Measurements from ENCODE around the gene GPATCH2L.

Gene GPATCH2L

GRCh38 chr14:76151398-76152332, at the start of gene GPATCH2L:
Gene GPATCH2L (plus strand): TSS chr14:76151922. CDS start chr14:76154364, 2,442 bp downstream.
- no peaks in the 10 kb centered on the region for H3K27me3 Mint-ChIP-seq
- ATAC-seq (replicated peaks; ENCODE audit: extremely low read depth, poor library complexity, severe bottlenecking) (peak; percentile 93), DNase-seq (ENCODE audit: low spot score in 2 of 2) (peak; percentile 96)
- peak within 1 kb of the TSS; percentile 98 for H3K27ac Mint-ChIP-seq (ENCODE audit: low read depth)
- H3K9me3 Mint-ChIP-seq, result no peaks in the 10 kb centered on the region
- peaks cover 56% of the 10 kb centered on the region for H3K4me1 Mint-ChIP-seq
- H3K4me3 Mint-ChIP-seq, result peak within 1 kb of the TSS; percentile 96
- peaks cover 24% of the 10 kb centered on the region for H3K36me3 Mint-ChIP-seq (ENCODE audit: insufficient read depth)

GRCh38 chr14:76104802-76105355, 46.8 kb upstream of the GPATCH2L start:
- Mint-ChIP-seq H3K9me3 (peaks cover 8% of the 10 kb centered on the region), H3K4me1 (no peaks in the 10 kb centered on the region), H3K27ac (ENCODE audit: low read depth) (no peak overlapping the region), H3K36me3 (ENCODE audit: insufficient read depth) (no peaks in the 10 kb centered on the region), H3K27me3 (peaks cover 78% of the 10 kb centered on the region), H3K4me3 (no peak overlapping the region)
- ATAC-seq (replicated peaks; ENCODE audit: extremely low read depth, poor library complexity, severe bottlenecking) (no peak), DNase-seq (ENCODE audit: low spot score in 2 of 2) (no peak)

DNA sequence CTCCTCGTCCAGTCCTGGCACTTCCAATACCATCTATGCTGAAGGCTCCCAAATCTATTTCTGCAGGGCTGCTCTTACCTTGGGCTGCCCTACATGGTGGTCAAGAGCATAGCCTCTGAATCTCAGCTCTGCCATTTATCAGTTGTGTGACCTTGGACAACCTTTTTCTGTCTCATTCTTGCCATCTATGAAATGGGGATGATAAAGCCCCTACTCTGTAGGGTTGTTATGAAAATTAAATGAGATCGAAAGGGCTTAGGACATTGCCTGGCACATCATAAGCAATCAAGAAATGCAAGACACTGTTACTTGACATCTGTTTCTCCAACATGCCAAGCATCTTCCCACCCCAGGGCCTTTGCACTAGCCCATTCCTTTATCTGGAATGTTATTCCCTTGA, 45.5 kb upstream of the GPATCH2L start:
- H3K9me3 Mint-ChIP-seq, result peaks cover 8% of the 10 kb centered on the region
- DNase-seq (ENCODE audit: low spot score in 2 of 2), result no peak
- no peak overlapping the region for H3K27ac Mint-ChIP-seq (ENCODE audit: low read depth)
- ATAC-seq (replicated peaks; ENCODE audit: extremely low read depth, poor library complexity, severe bottlenecking), result no peak
- H3K27me3 Mint-ChIP-seq, result peaks cover 69% of the 10 kb centered on the region
- H3K36me3 Mint-ChIP-seq (ENCODE audit: insufficient read depth), result no peaks in the 10 kb centered on the region
- no peak overlapping the region for H3K4me3 Mint-ChIP-seq
- no peaks in the 10 kb centered on the region for H3K4me1 Mint-ChIP-seq

GRCh38 chr14:76109087-76109880, 42.4 kb upstream of the GPATCH2L start:
- H3K36me3 Mint-ChIP-seq (ENCODE audit: insufficient read depth), result no peaks in the 10 kb centered on the region
- peaks cover 8% of the 10 kb centered on the region for H3K9me3 Mint-ChIP-seq
- DNase-seq (ENCODE audit: low spot score in 2 of 2), result no peak
- no peak overlapping the region for H3K4me3 Mint-ChIP-seq
- no peak overlapping the region for H3K27ac Mint-ChIP-seq (ENCODE audit: low read depth)
- peaks cover 58% of the 10 kb centered on the region for H3K27me3 Mint-ChIP-seq
- no peak for ATAC-seq (replicated peaks; ENCODE audit: extremely low read depth, poor library complexity, severe bottlenecking)
- H3K4me1 Mint-ChIP-seq, result no peaks in the 10 kb centered on the region

- no peak overlapping the region for H3K27ac Mint-ChIP-seq (ENCODE audit: low read depth)
- H3K9me3 Mint-ChIP-seq, result peaks cover 8% of the 10 kb centered on the region
- ATAC-seq (replicated peaks; ENCODE audit: extremely low read depth, poor library complexity, severe bottlenecking) (no peak), DNase-seq (ENCODE audit: low spot score in 2 of 2) (no peak)
- H3K36me3 Mint-ChIP-seq (ENCODE audit: insufficient read depth), result no peaks in the 10 kb centered on the region
- H3K27me3 Mint-ChIP-seq, result peaks cover 49% of the 10 kb centered on the region
- no peaks in the 10 kb centered on the region for H3K4me1 Mint-ChIP-seq
- H3K4me3 Mint-ChIP-seq, result no peak overlapping the region
Observed at GRCh38 chr14:76112889-76113624, 38.7 kb upstream of the GPATCH2L start.

GRCh38 chr14:76113691-76114090, 38.0 kb upstream of the GPATCH2L start:
- Mint-ChIP-seq H3K27ac (ENCODE audit: low read depth) (no peak overlapping the region), H3K9me3 (peaks cover 4% of the 10 kb centered on the region), H3K4me3 (no peak overlapping the region), H3K27me3 (peaks cover 44% of the 10 kb centered on the region), H3K4me1 (no peaks in the 10 kb centered on the region), H3K36me3 (ENCODE audit: insufficient read depth) (no peaks in the 10 kb centered on the region)
- DNase-seq (ENCODE audit: low spot score in 2 of 2), result no peak
- ATAC-seq (replicated peaks; ENCODE audit: extremely low read depth, poor library complexity, severe bottlenecking), result no peak

- Mint-ChIP-seq H3K4me1 (no peaks in the 10 kb centered on the region), H3K36me3 (ENCODE audit: insufficient read depth) (no peaks in the 10 kb centered on the region), H3K27ac (ENCODE audit: low read depth) (no peak overlapping the region), H3K9me3 (no peaks in the 10 kb centered on the region), H3K4me3 (no peak overlapping the region), H3K27me3 (peaks cover 38% of the 10 kb centered on the region)
- DNase-seq (ENCODE audit: low spot score in 2 of 2) (no peak), ATAC-seq (replicated peaks; ENCODE audit: extremely low read depth, poor library complexity, severe bottlenecking) (no peak)
Observed at GRCh38 chr14:76115010-76115422, 36.7 kb upstream of the GPATCH2L start.

GRCh38 chr14:76117789-76118484, 33.8 kb upstream of the GPATCH2L start:
- Mint-ChIP-seq H3K36me3 (ENCODE audit: insufficient read depth) (no peaks in the 10 kb centered on the region), H3K9me3 (no peaks in the 10 kb centered on the region), H3K4me1 (no peaks in the 10 kb centered on the region), H3K4me3 (no peak overlapping the region), H3K27me3 (peaks cover 32% of the 10 kb centered on the region), H3K27ac (ENCODE audit: low read depth) (no peak overlapping the region)
- DNase-seq (ENCODE audit: low spot score in 2 of 2), result no peak
- ATAC-seq (replicated peaks; ENCODE audit: extremely low read depth, poor library complexity, severe bottlenecking), result no peak

- Mint-ChIP-seq H3K4me1 (no peaks in the 10 kb centered on the region), H3K9me3 (no peaks in the 10 kb centered on the region), H3K36me3 (ENCODE audit: insufficient read depth) (no peaks in the 10 kb centered on the region), H3K27me3 (peaks cover 28% of the 10 kb centered on the region), H3K27ac (ENCODE audit: low read depth) (no peak overlapping the region), H3K4me3 (no peak overlapping the region)
- ATAC-seq (replicated peaks; ENCODE audit: extremely low read depth, poor library complexity, severe bottlenecking) (no peak), DNase-seq (ENCODE audit: low spot score in 2 of 2) (no peak)
Observed at GRCh38 chr14:76118594-76118993, 33.1 kb upstream of the GPATCH2L start.

DNA sequence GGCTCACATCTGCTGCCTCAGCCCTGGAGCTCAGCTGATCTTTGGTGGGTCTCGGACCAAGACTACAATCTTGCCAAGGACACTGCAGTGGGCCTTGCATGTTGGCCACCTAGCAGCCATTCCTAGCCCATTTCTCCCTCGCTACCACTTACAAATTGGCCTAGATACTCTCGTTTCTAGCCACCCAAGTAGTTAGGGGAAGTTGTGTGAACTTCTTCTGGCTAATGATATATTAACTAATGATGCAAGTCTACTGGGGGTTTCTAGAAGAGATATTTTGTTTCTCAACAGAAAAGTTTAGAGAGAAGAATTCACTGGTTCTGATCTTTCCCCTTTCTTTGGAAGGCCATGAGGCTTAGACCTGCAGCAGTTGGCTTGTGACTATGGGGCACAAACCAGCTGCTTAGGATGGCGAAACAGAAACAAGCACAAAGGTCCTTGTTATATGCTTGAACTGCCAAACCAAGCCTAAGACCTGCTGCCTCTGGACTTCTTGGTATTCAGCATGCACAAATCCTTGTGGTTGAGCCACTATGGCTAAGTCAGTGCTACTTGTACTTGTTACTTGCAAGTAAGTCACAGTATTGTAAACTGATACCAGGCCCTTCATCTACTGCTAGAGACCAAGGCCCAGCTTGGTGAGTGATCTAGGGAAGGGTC, 30.5 kb upstream of the GPATCH2L start:
- no peak overlapping the region for H3K4me3 Mint-ChIP-seq
- no peaks in the 10 kb centered on the region for H3K9me3 Mint-ChIP-seq
- H3K27ac Mint-ChIP-seq (ENCODE audit: low read depth), result no peak overlapping the region
- DNase-seq (ENCODE audit: low spot score in 2 of 2), result no peak
- peaks cover 11% of the 10 kb centered on the region for H3K27me3 Mint-ChIP-seq
- H3K36me3 Mint-ChIP-seq (ENCODE audit: insufficient read depth), result no peaks in the 10 kb centered on the region
- H3K4me1 Mint-ChIP-seq, result no peaks in the 10 kb centered on the region
- no peak for ATAC-seq (replicated peaks; ENCODE audit: extremely low read depth, poor library complexity, severe bottlenecking)

DNA sequence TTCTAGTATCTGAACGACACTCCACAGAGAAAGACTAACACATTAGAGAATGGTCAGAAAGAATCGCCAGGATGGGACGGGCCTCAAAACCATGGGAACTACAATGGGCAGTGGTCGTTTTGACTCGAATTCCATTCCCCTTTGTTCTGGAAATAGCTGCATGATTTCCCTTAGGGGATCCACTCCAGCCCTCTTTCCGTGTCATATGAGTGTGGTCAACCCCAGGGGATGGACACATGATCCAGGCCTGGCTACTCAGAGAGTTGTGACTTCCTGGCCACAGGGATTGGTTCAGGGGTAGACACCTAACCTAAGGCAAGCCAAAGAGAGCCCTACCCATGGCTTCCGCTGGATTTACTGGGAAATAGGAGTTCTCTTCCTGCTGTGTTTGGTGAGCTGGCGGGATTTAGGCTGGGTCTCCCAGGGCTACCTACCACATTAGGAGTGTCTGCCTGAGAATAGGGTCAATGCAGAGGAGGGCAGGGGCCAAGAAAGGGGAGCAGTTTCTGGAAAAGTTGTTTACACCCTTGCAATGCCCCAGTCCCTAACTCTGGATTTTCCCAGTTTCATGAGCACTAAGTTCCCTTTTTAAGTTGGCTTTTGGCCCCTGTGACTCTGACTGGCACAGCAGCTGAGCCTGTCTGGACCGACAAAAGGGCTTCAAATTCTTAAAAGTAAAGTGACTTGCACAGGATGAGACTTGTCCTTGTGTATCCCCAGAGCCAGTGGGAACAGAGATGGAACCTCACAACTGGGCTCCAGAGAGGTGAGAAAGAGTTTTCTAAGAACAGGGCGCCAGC, 28.1 kb upstream of the GPATCH2L start:
- ATAC-seq (replicated peaks; ENCODE audit: extremely low read depth, poor library complexity, severe bottlenecking), result no peak
- Mint-ChIP-seq H3K36me3 (ENCODE audit: insufficient read depth) (no peaks in the 10 kb centered on the region), H3K4me1 (no peaks in the 10 kb centered on the region), H3K9me3 (no peaks in the 10 kb centered on the region), H3K27ac (ENCODE audit: low read depth) (no peak overlapping the region), H3K27me3 (peaks cover 29% of the 10 kb centered on the region), H3K4me3 (no peak overlapping the region)
- no peak for DNase-seq (ENCODE audit: low spot score in 2 of 2)
